GM12873 (cell line): ENCODE measurements around the gene TNIP3.

Experiments used
- TF ChIP-seq, protein P1 (sequence below): IDR thresholded peaks from 2 replicates; pipeline ENCODE4 v1.5.1; 2012; ENCODE audit warnings: low read depth, mild to moderate bottlenecking, moderate library complexity, low read length, control low read depth; ENCODE audit not compliant: insufficient read depth; ENCODE audit errors: missing control alignments

The TNIP3 gene

DNA sequence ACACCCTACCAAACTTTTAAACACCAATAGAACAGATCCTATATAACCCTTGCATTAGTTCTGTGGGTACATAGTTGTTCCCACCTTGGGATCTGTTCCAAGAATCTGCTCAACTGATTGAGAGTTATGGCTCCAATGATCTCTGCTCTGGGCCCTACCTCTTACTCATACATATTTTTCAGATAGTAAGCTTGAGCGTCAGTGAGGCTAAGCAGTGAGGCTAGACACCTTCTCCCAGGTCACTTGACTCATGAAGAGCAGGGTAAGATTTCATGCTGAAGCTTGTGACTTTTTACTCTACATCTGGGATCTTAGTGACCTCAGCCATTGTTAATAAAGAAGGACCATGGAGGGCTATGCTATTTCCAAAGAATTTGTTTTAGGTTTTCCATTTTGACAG lies 23.1 kb upstream of the TNIP3 start:
- TF ChIP-seq, protein P1, sequence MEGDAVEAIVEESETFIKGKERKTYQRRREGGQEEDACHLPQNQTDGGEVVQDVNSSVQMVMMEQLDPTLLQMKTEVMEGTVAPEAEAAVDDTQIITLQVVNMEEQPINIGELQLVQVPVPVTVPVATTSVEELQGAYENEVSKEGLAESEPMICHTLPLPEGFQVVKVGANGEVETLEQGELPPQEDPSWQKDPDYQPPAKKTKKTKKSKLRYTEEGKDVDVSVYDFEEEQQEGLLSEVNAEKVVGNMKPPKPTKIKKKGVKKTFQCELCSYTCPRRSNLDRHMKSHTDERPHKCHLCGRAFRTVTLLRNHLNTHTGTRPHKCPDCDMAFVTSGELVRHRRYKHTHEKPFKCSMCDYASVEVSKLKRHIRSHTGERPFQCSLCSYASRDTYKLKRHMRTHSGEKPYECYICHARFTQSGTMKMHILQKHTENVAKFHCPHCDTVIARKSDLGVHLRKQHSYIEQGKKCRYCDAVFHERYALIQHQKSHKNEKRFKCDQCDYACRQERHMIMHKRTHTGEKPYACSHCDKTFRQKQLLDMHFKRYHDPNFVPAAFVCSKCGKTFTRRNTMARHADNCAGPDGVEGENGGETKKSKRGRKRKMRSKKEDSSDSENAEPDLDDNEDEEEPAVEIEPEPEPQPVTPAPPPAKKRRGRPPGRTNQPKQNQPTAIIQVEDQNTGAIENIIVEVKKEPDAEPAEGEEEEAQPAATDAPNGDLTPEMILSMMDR: no peak

DNA sequence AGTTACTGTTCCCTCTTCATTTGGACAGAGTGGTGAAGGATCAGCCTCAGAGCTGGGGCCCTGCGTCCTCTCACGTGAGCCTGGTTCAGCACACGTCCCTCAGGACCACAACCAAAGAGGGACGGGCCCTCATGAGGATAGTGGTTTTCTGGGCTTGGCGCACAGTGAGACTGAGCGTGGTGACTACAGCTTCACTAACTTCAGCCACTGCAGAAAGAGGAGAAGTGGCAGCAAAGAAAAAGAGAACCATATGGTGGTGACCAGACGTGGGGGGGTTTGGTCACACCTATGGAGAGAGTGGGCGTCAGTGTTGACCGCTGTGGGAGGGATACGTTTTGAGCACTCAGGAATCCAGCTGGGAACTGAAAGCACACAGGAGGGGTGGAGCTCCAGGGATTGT lies 21.8 kb upstream of the TNIP3 start:
- TF ChIP-seq, protein P1: no peak

DNA sequence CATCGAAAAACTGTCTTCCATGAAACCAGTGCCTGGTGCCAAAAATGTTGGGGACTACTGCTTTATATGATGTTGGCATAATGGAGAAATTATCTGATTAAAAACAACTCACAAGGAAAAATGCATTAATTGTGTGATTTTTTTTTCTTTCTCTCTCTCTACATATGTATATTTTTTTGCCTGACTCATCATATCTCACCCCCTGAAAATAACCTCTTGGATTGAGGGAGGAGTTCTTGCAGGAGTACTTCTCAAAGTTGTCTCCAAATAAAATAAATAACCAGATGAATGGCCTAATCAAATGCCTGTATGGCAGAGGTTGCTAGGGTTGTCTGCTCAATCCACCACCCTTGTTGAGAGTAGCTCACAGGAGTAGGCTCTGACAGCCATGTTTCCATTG lies 19.9 kb upstream of the TNIP3 start:
- TF ChIP-seq, protein P1: no peak

DNA sequence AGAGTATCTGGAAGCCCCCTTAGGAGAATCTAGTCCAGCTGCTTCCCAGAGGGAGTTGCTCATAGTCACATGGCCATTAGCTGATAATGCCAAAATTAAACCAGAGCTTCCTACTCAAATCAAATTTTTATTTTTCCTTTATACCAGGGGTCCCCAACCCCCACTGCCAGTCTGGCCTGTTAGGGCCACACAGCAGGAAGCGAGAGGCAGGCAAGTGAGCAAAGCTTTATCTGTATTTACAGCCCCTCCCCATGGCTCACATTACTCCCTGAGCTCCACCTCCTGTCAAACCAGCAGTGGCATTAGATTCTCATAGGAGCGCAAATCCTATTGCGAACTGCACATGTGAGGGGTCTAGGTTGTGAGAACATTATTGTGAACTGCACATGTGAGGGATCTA lies 19.2 kb upstream of the TNIP3 start:
- TF ChIP-seq, protein P1: no peak

DNA sequence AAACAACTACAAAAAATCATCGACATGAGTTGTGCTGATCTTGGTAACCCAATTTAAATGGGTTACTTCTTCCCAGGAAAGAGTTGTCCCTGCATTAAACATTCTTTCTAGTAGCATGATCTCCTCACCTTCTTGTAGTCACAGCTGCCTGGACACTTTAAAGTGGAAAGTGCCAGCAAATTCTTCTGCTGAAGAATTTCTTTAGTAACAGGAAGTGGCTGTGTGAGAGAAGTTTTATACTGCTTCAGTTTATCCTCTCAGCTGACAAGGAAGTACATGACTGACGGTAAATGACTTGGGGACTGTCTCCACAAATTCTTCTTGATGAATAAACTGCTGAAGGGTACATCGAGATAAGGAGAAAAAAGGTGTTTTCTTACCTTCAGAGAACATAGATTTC lies 18.2 kb upstream of the TNIP3 start:
- TF ChIP-seq, protein P1: no peak

DNA sequence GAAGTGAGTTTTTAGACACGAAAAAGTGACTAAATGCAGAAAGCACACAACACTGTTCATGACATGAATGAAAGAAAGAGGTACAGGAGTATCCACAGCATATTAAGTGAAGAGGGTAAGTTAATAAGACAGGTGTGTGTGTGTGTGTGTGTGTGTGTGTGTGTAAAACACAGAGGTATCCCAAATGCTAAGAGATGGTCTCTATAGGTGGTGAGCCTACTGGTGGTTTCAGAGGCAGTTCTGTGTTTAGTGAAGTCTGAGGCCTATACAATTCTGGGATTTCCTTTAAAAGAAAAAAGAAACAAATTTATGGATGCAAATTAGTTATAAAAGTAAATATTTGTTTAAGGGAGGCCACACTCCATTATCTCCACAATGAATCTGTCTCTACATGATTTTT lies 17.4 kb upstream of the TNIP3 start:
- TF ChIP-seq, protein P1: no peak

DNA sequence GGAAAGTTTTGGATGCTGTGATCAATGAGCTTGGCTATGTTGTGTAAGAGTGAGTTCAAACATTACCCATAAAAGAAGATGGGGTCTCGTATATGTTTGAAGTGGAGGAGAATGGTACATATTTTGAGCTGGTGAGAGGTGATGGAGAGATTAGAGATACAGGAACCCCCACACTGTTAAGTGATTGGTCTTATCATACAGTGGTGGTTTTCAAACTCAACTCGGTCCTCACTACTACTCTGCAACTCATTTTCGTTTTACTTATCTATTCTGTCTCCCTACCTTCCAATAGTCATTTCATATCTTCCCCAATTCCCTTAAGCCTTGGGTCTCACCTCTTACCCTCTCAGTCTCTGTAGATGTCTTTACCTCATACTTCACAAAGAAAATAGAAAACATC lies 16.4 kb upstream of the TNIP3 start:
- TF ChIP-seq, protein P1: no peak
